ENCODE results near the gene ROBO4. TPM values are rescaled to one million over a fixed set of nuclear protein-coding genes. Genes with fewer than 3 reads are reported as not detected.

ROBO4 gene
- total RNA-seq, 1 experiment from 2014 or later: 1.6 TPM

- Histone ChIP-seq H3K4me2 (ENCODE audit: low read length) (no peak overlapping the region), H3K4me1 (ENCODE audit: insufficient read depth, low read length) (no peaks in the 10 kb centered on the region), H3F3A (ENCODE audit: low read length, unreplicated experiment) (no peaks in the 10 kb centered on the region), H3K27me3 (ENCODE audit: low read length) (peaks cover 36% of the 10 kb centered on the region), H3K9ac (ENCODE audit: low read length) (no peak overlapping the region), H3K27ac (ENCODE audit: low read length) (no peak overlapping the region), H3K4me3 (ENCODE audit: low read length) (no peak overlapping the region), H3K9me2 (replicated peaks; ENCODE audit: low read length) (no peaks in the 10 kb centered on the region), H4K20me1 (ENCODE audit: low read length) (no peaks in the 10 kb centered on the region), H3K9me3 (ENCODE audit: low read length) (no peaks in the 10 kb centered on the region), H2AFZ (ENCODE audit: low read length) (no peak overlapping the region), H3K36me3 (ENCODE audit: low read depth, low read length) (no peaks in the 10 kb centered on the region), H3K79me2 (ENCODE audit: low read length) (no peaks in the 10 kb centered on the region)
- POLR2A ChIA-PET (ENCODE audit: unreplicated experiment): no interaction called here
- DNase-seq: no peak
- BruUV-seq (replicated peaks): no TSS peak
- TF ChIP-seq EZH2 (IDR thresholded peaks at IDR 0.05; ENCODE audit: low read length, unreplicated experiment): no peak
- TF ChIP-seq CTCF (conservative IDR thresholded peaks at IDR 0.05; ENCODE audit: low read depth, low read length): no peak
- no peak for TF ChIP-seq EZH2phosphoT487 (IDR thresholded peaks at IDR 0.05; ENCODE audit: borderline replicate concordance, low read length)
- CTCF ChIA-PET: no interaction called here
- intact Hi-C loops (cut with micrococcal nuclease): no loop called here
- ATAC-seq: no peak
Observed at GRCh38 chr11:124869856-124870387, 27.7 kb downstream of the ROBO4 start.

- no peaks in the 10 kb centered on the region for H3K4me1 ChIP-seq (ENCODE audit: insufficient read depth, low read length)
- no peak for ATAC-seq
- CTCF ChIA-PET: no interaction called here
- no peaks in the 10 kb centered on the region for H3F3A ChIP-seq (ENCODE audit: low read length, unreplicated experiment)
- no peaks in the 10 kb centered on the region for H3K9me3 ChIP-seq (ENCODE audit: low read length)
- no peak overlapping the region for H3K27ac ChIP-seq (ENCODE audit: low read length)
- intact Hi-C loops (cut with micrococcal nuclease): no loop called here
- no peaks in the 10 kb centered on the region for H3K9me2 ChIP-seq (replicated peaks; ENCODE audit: low read length)
- no peaks in the 10 kb centered on the region for H4K20me1 ChIP-seq (ENCODE audit: low read length)
- H3K9ac ChIP-seq (ENCODE audit: low read length): no peak overlapping the region
- H3K27me3 ChIP-seq (ENCODE audit: low read length): peaks cover 42% of the 10 kb centered on the region
- H3K36me3 ChIP-seq (ENCODE audit: low read depth, low read length): no peaks in the 10 kb centered on the region
- TF ChIP-seq EZH2 (IDR thresholded peaks at IDR 0.05; ENCODE audit: low read length, unreplicated experiment) (no peak), EZH2phosphoT487 (IDR thresholded peaks at IDR 0.05; ENCODE audit: borderline replicate concordance, low read length) (no peak)
- no peak for DNase-seq
- no TSS peak for BruUV-seq (replicated peaks)
- no peak overlapping the region for H2AFZ ChIP-seq (ENCODE audit: low read length)
- no peak overlapping the region for H3K4me3 ChIP-seq (ENCODE audit: low read length)
- H3K79me2 ChIP-seq (ENCODE audit: low read length): no peaks in the 10 kb centered on the region
- H3K4me2 ChIP-seq (ENCODE audit: low read length): no peak overlapping the region
- POLR2A ChIA-PET (ENCODE audit: unreplicated experiment): no interaction called here
Observed at GRCh38 chr11:124869331-124869730, 28.3 kb downstream of the ROBO4 start.

- no peaks in the 10 kb centered on the region for H3K4me1 ChIP-seq (ENCODE audit: insufficient read depth, low read length)
- intact Hi-C loops (cut with micrococcal nuclease): no loop called here
- no peaks in the 10 kb centered on the region for H3K9me2 ChIP-seq (replicated peaks; ENCODE audit: low read length)
- POLR2A ChIA-PET (ENCODE audit: unreplicated experiment): no interaction called here
- no peak overlapping the region for H3K9ac ChIP-seq (ENCODE audit: low read length)
- H3K27me3 ChIP-seq (ENCODE audit: low read length): peaks cover 49% of the 10 kb centered on the region
- no peak for ATAC-seq
- no peak overlapping the region for H3K4me2 ChIP-seq (ENCODE audit: low read length)
- no peaks in the 10 kb centered on the region for H4K20me1 ChIP-seq (ENCODE audit: low read length)
- CTCF ChIA-PET: no interaction called here
- H3K4me3 ChIP-seq (ENCODE audit: low read length): no peak overlapping the region
- H3K9me3 ChIP-seq (ENCODE audit: low read length): no peaks in the 10 kb centered on the region
- no peak for DNase-seq
- H2AFZ ChIP-seq (ENCODE audit: low read length): no peak overlapping the region
- H3K36me3 ChIP-seq (ENCODE audit: low read depth, low read length): no peaks in the 10 kb centered on the region
- H3K27ac ChIP-seq (ENCODE audit: low read length): no peak overlapping the region
- TF ChIP-seq EZH2 (IDR thresholded peaks at IDR 0.05; ENCODE audit: low read length, unreplicated experiment) (no peak), EZH2phosphoT487 (IDR thresholded peaks at IDR 0.05; ENCODE audit: borderline replicate concordance, low read length) (no peak)
- no peaks in the 10 kb centered on the region for H3K79me2 ChIP-seq (ENCODE audit: low read length)
- no peaks in the 10 kb centered on the region for H3F3A ChIP-seq (ENCODE audit: low read length, unreplicated experiment)
- no TSS peak for BruUV-seq (replicated peaks)
Observed at GRCh38 chr11:124868331-124869274, 29.1 kb downstream of the ROBO4 start.
